ENCODE data around the gene PSMD11.
A peak's percentile ranks its signal among the peaks of the same experiment; 100 is the strongest.

PSMD11 gene

GRCh38 chr17:32470405-32471167 lies 26.3 kb downstream of the PSMD11 start:
- peak; percentile 4 for DNase-seq

- DNase-seq = peak; percentile 4
Measured at GRCh38 chr17:32471652-32472051, 27.3 kb downstream of the PSMD11 start.

- no peak for DNase-seq
Measured at GRCh38 chr17:32475258-32475657, 30.9 kb downstream of the PSMD11 start.

GRCh38 chr17:32477220-32477619 lies 32.9 kb downstream of the PSMD11 start:
- peak; percentile 15 for DNase-seq

GRCh38 chr17:32479074-32479617 lies 34.8 kb downstream of the PSMD11 start:
- DNase-seq = no peak

GRCh38 chr17:32481193-32481592 lies 36.9 kb downstream of the PSMD11 start:
- DNase-seq = no peak

GRCh38 chr17:32482568-32483320 lies 38.4 kb downstream of the PSMD11 start:
- no peak for DNase-seq

GRCh38 chr17:32483451-32484019 lies 39.2 kb downstream of the PSMD11 start:
- DNase-seq = peak; percentile 88

GRCh38 chr17:32484041-32484461 lies 39.7 kb downstream of the PSMD11 start:
- DNase-seq = no peak

GRCh38 chr17:32484628-32485027 lies 40.3 kb downstream of the PSMD11 start:
- no peak for DNase-seq

GRCh38 chr17:32485261-32486110 lies 41.2 kb downstream of the PSMD11 start:
- DNase-seq = no peak

- DNase-seq = peak; percentile 85
Measured at GRCh38 chr17:32486111-32486700, 41.9 kb downstream of the PSMD11 start.

GRCh38 chr17:32486701-32487472 lies 42.6 kb downstream of the PSMD11 start, which contains the start of gene CDK5R1:
CDK5R1 (plus strand) TSS chr17:32486993; CDS start chr17:32487621, 628 bp downstream.
- peak; percentile 88 for DNase-seq

- no peak for DNase-seq
Measured at GRCh38 chr17:32487473-32488176, 43.3 kb downstream of the PSMD11 start.

- no peak for DNase-seq
Measured at GRCh38 chr17:32488177-32488542, 43.9 kb downstream of the PSMD11 start.

- DNase-seq = no peak
Measured at GRCh38 chr17:32488604-32489180, 44.4 kb downstream of the PSMD11 start.

- DNase-seq = no peak
Measured at GRCh38 chr17:32489320-32490100, 45.2 kb downstream of the PSMD11 start.

- DNase-seq = no peak
Measured at GRCh38 chr17:32490101-32490482, 45.8 kb downstream of the PSMD11 start.
